ENCODE measurements around the gene CASZ1.

DNA sequence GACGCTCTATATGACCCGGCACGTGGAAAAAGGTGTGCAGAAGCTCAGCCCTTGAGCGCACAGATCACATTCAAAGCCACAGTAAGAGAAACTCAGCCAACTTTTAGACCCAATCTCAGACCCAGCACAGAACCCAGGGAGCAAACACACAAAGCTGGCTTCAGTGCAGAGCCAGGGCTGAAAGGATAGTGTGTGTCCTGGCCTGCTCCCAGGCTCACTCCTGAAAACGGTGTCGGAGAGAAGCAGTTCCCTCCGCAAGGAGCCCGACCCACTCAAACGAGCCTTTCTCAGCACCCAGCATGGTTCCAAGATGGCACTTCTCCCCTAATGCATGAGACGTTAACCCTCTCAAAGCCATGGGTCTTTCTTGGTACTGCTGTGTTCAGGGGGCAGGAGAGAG lies 39.6 kb downstream of the CASZ1 start:
- TF ChIP-seq, protein P1, sequence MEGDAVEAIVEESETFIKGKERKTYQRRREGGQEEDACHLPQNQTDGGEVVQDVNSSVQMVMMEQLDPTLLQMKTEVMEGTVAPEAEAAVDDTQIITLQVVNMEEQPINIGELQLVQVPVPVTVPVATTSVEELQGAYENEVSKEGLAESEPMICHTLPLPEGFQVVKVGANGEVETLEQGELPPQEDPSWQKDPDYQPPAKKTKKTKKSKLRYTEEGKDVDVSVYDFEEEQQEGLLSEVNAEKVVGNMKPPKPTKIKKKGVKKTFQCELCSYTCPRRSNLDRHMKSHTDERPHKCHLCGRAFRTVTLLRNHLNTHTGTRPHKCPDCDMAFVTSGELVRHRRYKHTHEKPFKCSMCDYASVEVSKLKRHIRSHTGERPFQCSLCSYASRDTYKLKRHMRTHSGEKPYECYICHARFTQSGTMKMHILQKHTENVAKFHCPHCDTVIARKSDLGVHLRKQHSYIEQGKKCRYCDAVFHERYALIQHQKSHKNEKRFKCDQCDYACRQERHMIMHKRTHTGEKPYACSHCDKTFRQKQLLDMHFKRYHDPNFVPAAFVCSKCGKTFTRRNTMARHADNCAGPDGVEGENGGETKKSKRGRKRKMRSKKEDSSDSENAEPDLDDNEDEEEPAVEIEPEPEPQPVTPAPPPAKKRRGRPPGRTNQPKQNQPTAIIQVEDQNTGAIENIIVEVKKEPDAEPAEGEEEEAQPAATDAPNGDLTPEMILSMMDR (IDR thresholded peaks at IDR 0.05): no peak
- no peak for TF ChIP-seq SIN3A (IDR thresholded peaks at IDR 0.05; ENCODE audit: borderline replicate concordance, insufficient read depth, low read depth, low read length)

Data from Panc1 (cell line).